NCI-H524 treated with DMSO at 0.1 percent for 48 hours (cell line): Measurements from ENCODE around the gene RNPS1.

ENCODE experiments used
- DNase-seq: peaks from one replicate; lab custom pipeline; 2025; lab: John Stamatoyannopoulos, UW

The RNPS1 gene

DNA sequence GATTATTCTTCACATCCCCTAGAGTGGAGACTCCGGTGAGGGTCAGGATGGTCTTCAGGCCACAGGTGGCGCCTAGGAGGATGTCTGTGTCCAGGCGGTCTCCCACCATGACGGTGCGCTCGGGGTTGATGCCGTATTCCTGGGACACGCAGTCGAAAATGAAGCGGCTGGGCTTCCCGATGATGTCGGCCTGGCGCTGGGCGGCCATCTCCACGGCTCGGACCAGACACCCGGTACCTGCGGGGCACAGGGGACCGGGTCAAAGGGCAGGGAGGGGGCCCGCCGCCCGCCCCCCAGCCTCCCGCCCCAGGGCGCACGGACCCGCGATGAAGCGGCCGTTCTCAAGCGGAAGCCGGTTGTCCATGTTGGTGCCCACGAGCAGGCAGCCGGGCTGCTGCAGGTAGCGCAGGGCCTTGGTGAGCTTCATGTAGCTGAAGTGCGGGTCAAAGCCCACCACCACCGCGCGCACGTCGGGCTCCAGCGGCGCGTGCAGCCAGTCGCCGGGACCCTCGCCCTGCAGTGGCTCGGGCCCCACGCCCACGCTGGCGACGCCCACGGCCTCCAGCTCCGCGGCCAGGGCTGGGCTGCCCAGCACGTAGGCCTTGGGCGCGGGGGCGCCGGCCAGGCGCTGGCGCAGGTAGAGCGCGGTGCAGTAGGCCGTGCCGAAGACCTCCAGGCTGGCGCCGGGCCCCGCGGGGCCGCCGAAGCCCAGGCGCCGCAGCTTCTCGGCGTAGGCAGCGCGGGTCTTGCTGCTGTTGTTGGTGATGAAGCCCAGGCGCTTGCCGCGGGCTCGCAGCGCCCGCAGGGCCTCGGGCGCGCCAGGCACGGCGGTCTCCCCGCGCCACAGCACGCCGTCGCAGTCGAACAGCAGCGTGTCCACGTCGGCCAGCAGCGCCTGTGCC lies 53.9 kb downstream of the RNPS1 start:
- no peak for DNase-seq

DNA sequence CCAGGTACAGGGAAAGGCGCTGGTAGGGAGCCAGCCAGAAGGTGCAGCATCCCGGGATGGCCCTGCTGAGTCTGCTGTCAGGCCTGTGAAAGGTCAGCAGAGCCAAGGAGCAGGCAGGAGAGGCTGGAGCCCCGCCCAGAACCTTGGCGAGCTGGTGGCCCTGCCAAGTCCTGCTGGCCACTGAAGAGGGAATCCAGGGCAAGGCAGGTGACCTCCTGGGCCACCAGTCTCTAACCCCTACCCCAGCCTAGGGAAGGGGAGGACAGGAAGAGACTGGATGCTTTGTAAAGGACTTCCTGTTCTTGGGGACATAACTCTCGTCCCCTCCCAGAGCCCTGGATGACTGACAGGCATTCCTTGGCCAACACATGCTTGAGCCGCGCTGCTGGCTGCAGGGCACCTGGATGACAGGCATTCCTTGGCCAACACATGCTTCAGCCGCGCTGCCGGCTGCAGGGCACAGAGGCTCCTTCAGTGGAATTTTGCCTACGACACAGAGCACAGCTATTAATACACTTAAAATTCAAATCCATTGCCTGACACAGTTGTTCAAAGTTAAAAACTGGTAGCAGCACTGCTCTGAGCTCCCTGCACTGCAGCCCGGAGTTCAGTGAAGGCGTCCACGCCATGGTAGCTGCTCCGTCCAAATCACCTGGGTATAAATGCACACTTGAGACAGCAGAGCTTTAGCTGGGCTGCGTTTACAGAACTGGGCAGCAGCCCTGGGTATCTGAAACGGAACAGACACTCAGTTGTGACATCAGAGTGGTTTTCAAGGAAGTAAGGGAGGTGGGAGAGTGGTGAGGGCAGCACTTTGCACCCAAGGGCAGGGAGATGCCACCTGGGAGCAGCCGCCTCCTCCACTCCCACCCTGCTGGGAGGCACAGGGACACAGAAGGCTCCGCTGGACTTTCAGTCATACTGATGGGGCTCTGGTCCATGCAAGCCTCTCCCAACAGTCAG lies 55.3 kb downstream of the RNPS1 start:
- no peak for DNase-seq

DNA sequence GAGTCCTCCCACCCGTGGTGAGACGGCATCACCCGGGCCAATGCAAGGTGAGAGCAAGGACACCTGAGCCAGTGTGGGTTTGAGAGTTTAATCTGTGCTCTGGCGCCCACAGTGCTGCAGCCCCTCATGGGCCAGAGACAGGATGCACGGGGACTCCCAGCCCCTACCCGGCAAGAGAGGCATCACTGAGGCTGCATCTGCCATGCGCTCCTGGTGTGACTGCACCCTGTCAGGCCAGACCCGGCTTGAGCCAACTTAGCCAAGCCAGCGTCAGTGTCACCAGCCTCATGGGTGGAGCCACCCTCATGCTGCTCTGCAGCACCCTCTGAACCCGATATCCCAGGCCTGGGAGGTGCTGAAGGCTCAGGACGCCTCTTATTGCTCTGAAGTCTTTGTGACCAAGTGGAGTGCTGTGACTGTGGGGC lies 56.0 kb downstream of the RNPS1 start:
- DNase-seq = no peak

DNA sequence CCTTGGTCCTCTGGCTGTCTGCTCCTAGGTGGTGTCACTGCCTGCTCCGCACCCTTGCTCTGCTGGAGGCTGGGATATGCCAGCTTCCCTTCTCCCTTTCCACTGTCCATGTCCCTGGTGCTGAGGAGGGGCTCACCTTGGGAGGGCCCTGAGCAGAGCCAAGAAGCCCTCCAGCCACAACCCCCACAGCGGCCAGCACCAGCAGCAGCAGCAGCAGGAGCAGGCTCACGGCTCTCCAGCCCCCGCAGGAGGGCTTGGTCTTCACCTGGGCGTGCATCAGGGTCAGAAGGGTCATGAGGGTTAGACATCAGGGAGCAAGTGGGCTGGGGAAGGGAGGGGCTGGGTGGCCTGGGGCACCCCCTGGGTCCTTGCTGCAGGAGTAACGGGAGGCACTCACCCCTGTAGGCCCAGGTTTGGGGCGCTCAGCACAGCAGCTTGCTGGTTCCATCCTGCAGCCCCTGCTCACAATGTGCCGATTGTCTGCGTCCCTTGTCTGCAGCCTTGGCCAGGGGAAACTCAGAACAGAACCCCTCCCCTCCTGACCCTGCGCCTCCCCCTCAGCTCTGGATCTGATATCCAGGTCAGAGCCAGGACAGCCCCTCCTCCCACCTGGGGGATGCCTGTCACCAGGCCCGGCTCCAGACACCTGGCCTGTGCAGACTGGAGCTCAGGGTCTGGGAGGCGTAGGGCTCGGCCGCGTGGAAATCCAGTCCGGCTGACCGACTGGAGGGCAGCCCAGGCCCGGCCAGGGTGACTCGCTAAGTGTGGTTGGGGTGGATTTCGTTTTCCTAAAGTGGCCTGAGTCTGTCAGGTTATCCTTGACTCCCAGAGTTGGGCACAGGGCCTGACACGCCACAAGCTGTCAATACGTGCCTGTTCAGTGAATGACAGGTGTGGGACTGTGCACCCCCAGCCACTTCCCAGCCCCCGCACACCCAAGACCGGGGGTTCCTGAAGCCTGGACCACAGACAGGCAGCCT lies 57.2 kb downstream of the RNPS1 start, which contains the start of gene BRICD5:
Gene BRICD5 (minus strand): TSS at position 478 of the 980 bp plus-strand sequence. CDS start 30 bp downstream, at position 448.
- DNase-seq = no peak

DNA sequence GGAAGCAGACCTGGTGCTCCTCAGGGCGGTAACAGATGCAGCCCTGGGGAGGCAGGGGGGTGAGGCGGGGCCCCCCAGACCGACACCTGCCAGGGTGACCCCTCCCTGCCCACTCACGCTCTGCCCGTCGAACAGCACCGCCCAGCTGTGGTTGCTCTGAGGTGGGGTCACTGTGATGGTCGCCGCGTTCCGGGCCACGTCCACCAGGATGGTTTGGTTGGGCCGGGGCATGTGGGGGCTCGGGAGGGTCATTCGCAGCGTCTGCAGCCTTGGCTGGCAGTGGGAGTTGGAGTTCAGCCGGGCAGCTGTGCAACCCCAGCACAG lies 58.0 kb downstream of the RNPS1 start:
- DNase-seq = no peak

DNA sequence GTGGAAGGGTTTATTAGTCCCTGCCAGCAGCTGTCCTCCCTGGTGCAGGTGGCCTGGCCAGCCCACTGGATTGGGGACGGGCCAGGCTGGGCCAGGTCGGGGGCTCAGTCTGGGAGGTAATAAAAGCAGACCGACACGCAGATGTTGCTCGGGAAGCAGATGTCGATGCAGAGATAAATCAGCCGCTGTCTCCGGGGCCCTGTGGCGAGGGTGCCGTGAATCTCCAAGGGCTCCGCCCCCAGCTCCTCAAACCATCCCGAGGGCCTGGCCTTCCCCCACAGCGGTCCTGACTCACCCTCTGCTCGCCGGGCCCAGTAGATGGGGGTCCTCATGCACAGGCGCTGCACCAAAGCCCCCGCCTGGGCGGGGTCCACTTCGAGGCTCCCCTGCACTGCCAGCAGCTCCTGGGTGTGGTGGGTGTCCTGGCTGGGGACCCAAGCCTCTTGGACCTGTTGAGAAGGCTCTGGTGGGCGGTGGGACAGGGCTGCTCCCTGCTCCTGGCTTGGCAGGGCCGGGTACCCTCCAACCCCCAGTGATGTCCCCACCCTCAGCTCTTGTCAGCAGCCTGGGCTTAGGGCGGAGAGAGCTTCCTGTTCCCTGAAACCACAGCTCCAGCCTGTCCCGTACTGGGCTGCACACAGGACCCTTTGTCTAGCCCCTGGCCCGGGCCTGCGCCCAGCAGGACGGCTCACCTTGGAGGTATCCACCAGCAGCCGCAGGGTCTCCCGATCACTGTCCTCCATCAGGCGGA lies 58.5 kb downstream of the RNPS1 start:
- no peak for DNase-seq

DNA sequence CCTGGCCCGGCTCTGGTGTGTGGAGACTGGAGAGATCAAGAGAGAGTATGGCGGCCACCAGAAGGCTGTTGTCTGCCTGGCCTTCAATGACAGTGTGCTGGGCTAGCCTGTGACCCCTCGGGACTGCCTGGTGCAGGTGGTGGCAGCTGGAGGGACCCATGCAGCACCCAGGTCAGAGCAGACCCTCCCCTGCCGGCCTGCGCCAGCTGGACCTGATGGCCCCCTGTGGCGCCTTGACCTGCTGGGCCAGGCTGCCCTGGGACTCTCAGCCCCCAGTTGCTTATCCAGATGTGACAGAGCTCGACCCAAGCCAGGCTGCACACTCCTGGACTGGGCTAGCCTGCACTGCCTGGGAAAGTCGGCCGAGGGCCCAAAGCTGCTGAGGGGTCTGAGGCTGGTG lies 59.2 kb downstream of the RNPS1 start:
- no peak for DNase-seq

DNA sequence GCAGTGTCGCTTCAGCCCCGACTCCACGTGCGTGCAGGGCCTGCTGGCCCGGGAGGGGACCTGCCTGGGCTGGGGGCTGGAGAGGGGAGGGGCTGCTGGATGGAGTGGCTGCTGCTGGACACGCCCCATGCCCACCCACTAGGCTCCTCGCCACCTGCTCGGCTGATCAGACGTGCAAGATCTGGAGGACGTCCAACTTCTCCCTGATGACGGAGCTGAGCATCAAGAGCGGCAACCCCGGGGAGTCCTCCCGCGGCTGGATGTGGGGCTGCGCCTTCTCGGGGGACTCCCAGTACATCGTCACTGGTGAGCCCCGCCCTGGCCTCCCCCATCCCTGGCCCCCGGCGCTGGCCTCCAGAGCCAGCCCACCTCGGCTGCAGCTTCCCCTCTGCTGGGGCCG lies 59.6 kb downstream of the RNPS1 start:
- no peak for DNase-seq

DNA sequence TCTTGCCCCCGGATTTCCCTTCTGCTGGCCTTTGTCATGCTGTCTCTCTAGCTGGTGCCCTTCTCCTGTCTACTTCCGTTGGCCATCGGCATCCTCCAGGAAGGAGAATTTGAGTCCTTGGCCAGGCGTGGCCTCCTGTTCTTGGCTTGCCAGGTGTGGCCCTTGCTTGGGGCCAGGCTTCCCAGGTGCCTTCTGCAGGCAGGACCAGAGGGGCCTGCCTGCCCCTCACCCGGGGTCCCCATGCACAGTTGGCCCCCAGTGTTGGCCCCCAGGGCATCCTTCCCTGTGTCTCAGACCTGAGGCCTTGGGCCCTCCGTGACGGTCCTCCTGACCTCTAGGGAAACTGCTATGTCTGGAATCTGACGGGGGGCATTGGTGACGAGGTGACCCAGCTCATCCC lies 60.1 kb downstream of the RNPS1 start:
- no peak for DNase-seq

DNA sequence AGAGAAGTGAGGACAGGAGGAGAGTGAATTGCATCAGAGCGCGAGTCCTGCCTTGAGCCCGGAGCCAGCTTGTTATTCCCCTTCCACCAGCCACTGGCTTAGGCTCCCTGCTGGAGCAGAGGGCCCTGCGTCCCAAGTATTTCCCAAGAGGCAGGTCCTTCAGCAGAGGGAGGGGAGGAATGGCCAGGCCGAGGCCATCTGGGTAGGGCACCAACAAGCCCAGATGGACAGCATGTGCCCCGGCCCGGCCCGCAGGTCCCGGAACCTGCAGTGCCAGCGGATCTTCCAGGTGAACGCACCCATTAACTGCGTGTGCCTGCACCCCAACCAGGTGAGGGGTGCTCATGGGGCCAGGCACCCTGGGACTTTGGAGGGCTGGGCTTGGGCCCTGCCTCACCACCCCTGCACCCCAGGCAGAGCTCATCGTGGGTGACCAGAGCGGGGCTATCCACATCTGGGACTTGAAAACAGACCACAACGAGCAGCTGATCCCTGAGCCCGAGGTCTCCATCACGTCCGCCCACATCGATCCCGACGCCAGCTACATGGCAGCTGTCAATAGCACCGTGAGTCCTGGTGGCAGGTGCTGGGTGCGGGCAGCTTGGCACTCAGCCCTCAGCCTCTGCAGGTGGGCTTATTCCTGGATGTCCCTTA lies 61.0 kb downstream of the RNPS1 start:
- no peak for DNase-seq

DNA sequence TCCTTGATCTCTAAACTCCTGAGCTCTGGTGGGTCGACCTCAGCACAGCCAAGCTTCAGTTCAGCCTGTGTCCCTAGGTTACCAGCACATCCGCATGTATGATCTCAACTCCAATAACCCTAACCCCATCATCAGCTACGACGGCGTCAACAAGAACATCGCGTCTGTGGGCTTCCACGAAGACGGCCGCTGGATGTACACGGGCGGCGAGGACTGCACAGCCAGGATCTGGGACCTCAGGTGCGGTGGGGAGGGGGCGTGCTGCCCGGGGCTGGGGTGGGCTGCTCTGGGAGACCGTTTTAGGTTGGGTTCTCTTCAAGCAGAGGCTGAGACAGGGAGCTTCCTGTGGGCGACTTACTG lies 61.5 kb downstream of the RNPS1 start:
- no peak for DNase-seq

DNA sequence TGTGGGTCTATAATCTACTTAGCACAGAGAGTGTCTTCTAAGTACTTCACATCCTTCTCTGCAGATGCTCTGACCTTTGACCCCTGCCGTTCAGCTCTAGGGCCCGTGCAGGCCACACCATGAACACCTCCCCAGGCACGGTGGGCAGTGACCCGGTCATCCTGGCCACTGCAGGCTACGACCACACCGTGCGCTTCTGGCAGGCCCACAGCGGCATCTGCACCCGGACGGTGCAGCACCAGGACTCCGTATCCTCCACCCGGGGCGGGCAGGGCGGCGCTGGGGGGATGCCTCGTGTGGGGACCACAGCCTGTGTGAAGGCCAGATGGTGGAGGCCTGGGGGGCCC lies 62.0 kb downstream of the RNPS1 start:
- DNase-seq = no peak

DNA sequence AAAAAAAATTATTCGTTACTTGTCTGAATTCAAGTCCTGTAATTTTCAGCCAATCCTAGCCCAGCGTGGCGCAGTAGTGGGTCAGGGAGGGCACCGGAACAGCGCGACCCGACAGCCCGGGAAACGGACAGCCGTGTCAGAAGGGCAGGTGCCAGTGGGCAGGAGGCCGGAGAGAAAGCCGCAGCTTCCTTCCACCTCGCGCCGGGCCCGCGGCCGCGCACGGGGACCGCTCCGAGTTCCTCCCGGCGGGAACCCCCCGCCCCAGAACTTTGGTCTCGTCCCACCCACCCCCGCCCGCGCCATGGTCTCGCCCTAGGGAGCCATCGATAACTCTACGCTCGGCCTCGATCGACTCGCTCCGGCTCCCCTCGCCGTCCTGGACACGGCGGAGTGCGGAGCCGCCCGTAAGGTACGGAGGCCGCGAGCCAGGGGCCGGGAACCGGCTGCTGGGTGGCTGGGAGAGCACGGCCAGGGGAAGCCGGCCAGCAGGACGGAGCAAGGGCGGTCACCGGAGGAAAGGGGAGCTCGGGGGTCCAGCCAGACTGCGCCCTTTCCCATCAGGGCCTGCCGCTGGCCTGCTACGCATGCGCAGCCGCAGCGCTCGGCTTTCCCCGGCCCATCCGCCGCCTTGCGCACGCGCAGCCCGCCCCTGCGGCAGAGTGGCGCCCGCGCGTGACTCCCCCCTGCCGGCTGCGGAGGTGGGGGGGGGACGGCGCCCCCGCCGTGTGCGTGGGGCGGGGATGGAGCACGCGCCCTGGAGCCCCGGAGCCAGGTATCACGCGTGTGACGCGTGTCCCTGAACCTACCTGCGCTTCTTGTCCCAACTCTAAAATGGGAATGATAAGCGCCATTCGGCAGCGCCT lies 62.6 kb downstream of the RNPS1 start, which contains the start of gene MLST8:
Gene MLST8 (plus strand): TSS at position 351 of the 863 bp plus-strand sequence. CDS start 632 bp downstream, outside the sequence.
- no peak for DNase-seq

DNA sequence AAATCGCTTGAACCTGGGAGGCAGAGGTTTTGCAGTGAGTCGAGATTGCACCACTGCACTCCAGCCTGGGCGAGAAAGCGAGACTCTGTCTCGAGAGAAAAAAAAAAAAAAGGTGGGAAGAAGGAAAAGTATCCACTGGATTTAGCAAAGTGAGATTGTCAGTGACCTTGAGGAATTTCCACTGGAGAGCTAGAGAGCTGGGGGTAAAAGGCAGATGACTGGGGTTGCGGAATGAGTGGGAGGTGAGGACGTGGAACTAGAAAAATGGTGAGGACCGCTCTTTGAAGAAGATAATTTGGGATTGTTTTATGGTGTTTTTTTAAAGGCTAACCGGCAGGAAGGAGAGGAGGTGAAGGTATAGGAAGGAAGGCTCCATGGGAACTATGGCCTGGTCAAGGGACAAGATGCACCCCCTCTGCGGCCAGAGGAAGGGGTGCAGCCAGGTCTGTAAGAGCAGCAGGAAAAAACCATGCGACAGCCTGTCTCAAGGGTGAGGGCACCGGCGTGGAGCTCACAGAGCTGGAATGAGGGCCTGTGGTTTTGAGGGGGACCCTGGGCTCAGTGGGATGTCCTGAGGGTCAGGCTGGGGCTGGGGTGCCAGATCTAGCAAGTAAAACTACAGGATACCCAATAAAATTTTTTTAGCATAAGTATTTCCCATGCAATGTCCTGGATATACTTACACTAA lies 63.4 kb downstream of the RNPS1 start:
- no peak for DNase-seq
